ENCODE data around the gene MYPN.

MYPN gene

GRCh38 chr10:68103901-68104300 is 5.4 kb upstream of the MYPN start:
- TF ChIP-seq ZNF274 (IDR thresholded peaks at IDR 0.05; ENCODE audit: low read depth, low read length), result no peak

GRCh38 chr10:68105820-68106219 is 3.5 kb upstream of the MYPN start:
- no peak for TF ChIP-seq ZNF274 (IDR thresholded peaks at IDR 0.05; ENCODE audit: low read depth, low read length)
- no peak overlapping the region for H3K4me3 ChIP-seq (ENCODE audit: low read length)

More at GRCh38 chr10:68103901-68104300, 5.4 kb upstream of the MYPN start:
- no peak overlapping the region for H3K4me3 ChIP-seq (ENCODE audit: low read length)

- no peak for TF ChIP-seq ZNF274 (IDR thresholded peaks at IDR 0.05; ENCODE audit: low read depth, low read length)
- H3K4me3 ChIP-seq (ENCODE audit: low read length), result no peak overlapping the region
These were observed 2.6 kb upstream of the MYPN start for GRCh38 chr10:68106656-68107055.

GRCh38 chr10:68107651-68108050 is 1.6 kb upstream of the MYPN start:
- TF ChIP-seq ZNF274 (IDR thresholded peaks at IDR 0.05; ENCODE audit: low read depth, low read length), result no peak
- no peak overlapping the region for H3K4me3 ChIP-seq (ENCODE audit: low read length)

GRCh38 chr10:68108051-68108450 is 1.2 kb upstream of the MYPN start:
- H3K4me3 ChIP-seq (ENCODE audit: low read length), result no peak overlapping the region
- no peak for TF ChIP-seq ZNF274 (IDR thresholded peaks at IDR 0.05; ENCODE audit: low read depth, low read length)

GRCh38 chr10:68108653-68109052 is 635 bp upstream of the MYPN start:
- TF ChIP-seq ZNF274 (IDR thresholded peaks at IDR 0.05; ENCODE audit: low read depth, low read length), result no peak
- H3K4me3 ChIP-seq (ENCODE audit: low read length), result no peak overlapping the region

GRCh38 chr10:68110027-68110426 is 739 bp downstream of the MYPN start:
- H3K4me3 ChIP-seq (ENCODE audit: low read length), result no peak overlapping the region
- TF ChIP-seq ZNF274 (IDR thresholded peaks at IDR 0.05; ENCODE audit: low read depth, low read length), result no peak

GRCh38 chr10:68111584-68111983 is 2.3 kb downstream of the MYPN start:
- no peak for TF ChIP-seq ZNF274 (IDR thresholded peaks at IDR 0.05; ENCODE audit: low read depth, low read length)
- no peak overlapping the region for H3K4me3 ChIP-seq (ENCODE audit: low read length)

GRCh38 chr10:68112837-68113236 is 3.5 kb downstream of the MYPN start:
- no peak for TF ChIP-seq ZNF274 (IDR thresholded peaks at IDR 0.05; ENCODE audit: low read depth, low read length)
- no peak overlapping the region for H3K4me3 ChIP-seq (ENCODE audit: low read length)

GRCh38 chr10:68118657-68119056 is 9.4 kb downstream of the MYPN start:
- TF ChIP-seq ZNF274 (IDR thresholded peaks at IDR 0.05; ENCODE audit: low read depth, low read length), result no peak
- no peak overlapping the region for H3K4me3 ChIP-seq (ENCODE audit: low read length)

GRCh38 chr10:68121020-68121743 is 11.9 kb downstream of the MYPN start:
- H3K4me3 ChIP-seq (ENCODE audit: low read length), result no peak overlapping the region
- TF ChIP-seq ZNF274 (IDR thresholded peaks at IDR 0.05; ENCODE audit: low read depth, low read length), result no peak

GRCh38 chr10:68121852-68122251 is 12.6 kb downstream of the MYPN start:
- H3K4me3 ChIP-seq (ENCODE audit: low read length), result no peak overlapping the region
- TF ChIP-seq ZNF274 (IDR thresholded peaks at IDR 0.05; ENCODE audit: low read depth, low read length), result no peak

- H3K4me3 ChIP-seq (ENCODE audit: low read length), result no peak overlapping the region
- no peak for TF ChIP-seq ZNF274 (IDR thresholded peaks at IDR 0.05; ENCODE audit: low read depth, low read length)
These were observed 15.4 kb downstream of the MYPN start for GRCh38 chr10:68124718-68125117.

- H3K4me3 ChIP-seq (ENCODE audit: low read length), result no peak overlapping the region
- TF ChIP-seq ZNF274 (IDR thresholded peaks at IDR 0.05; ENCODE audit: low read depth, low read length), result no peak
These were observed 16.5 kb downstream of the MYPN start for GRCh38 chr10:68125772-68126171.

- TF ChIP-seq ZNF274 (IDR thresholded peaks at IDR 0.05; ENCODE audit: low read depth, low read length), result no peak
- no peak overlapping the region for H3K4me3 ChIP-seq (ENCODE audit: low read length)
These were observed 18.7 kb downstream of the MYPN start for GRCh38 chr10:68128015-68128414.

GRCh38 chr10:68132391-68132790 is 23.1 kb downstream of the MYPN start:
- TF ChIP-seq ZNF274 (IDR thresholded peaks at IDR 0.05; ENCODE audit: low read depth, low read length), result no peak
- no peak overlapping the region for H3K4me3 ChIP-seq (ENCODE audit: low read length)

Data from GM08714 (cell line).